Activated CD8-positive, alpha-beta T cell treated with anti-CD3 and anti-CD28 coated beads for 36 hours (primary cell): Measurements from ENCODE around the gene CNTNAP4. TPM values are rescaled to one million over a fixed set of nuclear protein-coding genes. Genes with fewer than 3 reads are reported as not detected.

Experiments
- ATAC-seq: fragments of 200-7000 bp; cut with Tn5 transposase; one replicate; pipeline ENCODE4 v1.10.0; 2021; ENCODE audit warnings: mild to moderate bottlenecking, moderate library complexity
- CTCF ChIA-PET: fragments of 350-600 bp; sonication (Branson Sonifier 250); formaldehyde crosslinking; loops from one replicate; lab custom pipeline; 2021; ENCODE audit warnings: antibody characterized with exemption; lab: Charles Lee
- POLR2A ChIA-PET: fragments of 350-600 bp; sonication (Branson Sonifier 250); formaldehyde crosslinking; loops from one replicate; lab custom pipeline; 2021; ENCODE audit warnings: antibody characterized with exemption; lab: Charles Lee
- DNase-seq: peaks from one replicate; pipeline ENCODE4 v3.0.0-alpha.2; 2020
- H3K27ac Mint-ChIP-seq: one replicate; pipeline ENCODE4 v1.8.0; 2021; ENCODE audit warnings: mild to moderate bottlenecking, mixed read lengths
- H3K27me3 Mint-ChIP-seq: one replicate; pipeline ENCODE4 v1.8.0; 2021; ENCODE audit warnings: mixed read lengths
- H3K36me3 Mint-ChIP-seq: one replicate; pipeline ENCODE4 v1.8.0; 2021; ENCODE audit warnings: low read depth, mixed read lengths
- H3K4me1 Mint-ChIP-seq: one replicate; pipeline ENCODE4 v1.8.0; 2021; ENCODE audit warnings: low read depth, mixed read lengths
- H3K4me3 Mint-ChIP-seq: one replicate; pipeline ENCODE4 v1.8.0; 2021; ENCODE audit warnings: mild to moderate bottlenecking, moderate library complexity, mixed read lengths
- H3K9me3 Mint-ChIP-seq: one replicate; pipeline ENCODE4 v1.8.0; 2021; ENCODE audit warnings: mixed read lengths
- CTCF ChIP-seq: fragments of 200-600 bp; IDR thresholded peaks from one replicate; pipeline ENCODE4 v1.8.0; 2022; ENCODE audit warnings: antibody characterized with exemption, mild to moderate bottlenecking
- intact Hi-C: fragments of 100-400 bp; cut with micrococcal nuclease; formaldehyde crosslinking; loops from one replicate; pipeline ENCODE4 v1.10.0; 2022
- total RNA-seq, 2 experiments: library from RNA; stranded (reverse); gene quantifications; one replicate each; pipeline ENCODE4 v1.2.3, GENCODE V29; 2021

Gene CNTNAP4
- total RNA-seq, 2 experiments from 2014 or later = not detected

- POLR2A ChIA-PET = no interaction called here
- H3K27me3 Mint-ChIP-seq = no peaks in the 10 kb centered on the region
- no peaks in the 10 kb centered on the region for H3K36me3 Mint-ChIP-seq
- CTCF ChIA-PET = interaction anchor here (1.0 kb wide), 1 partner anchor 16 kb away, joined by 3 read pairs; no protein-coding TSS in a partner anchor
- peaks cover 8% of the 10 kb centered on the region for H3K9me3 Mint-ChIP-seq
- H3K27ac Mint-ChIP-seq = no peak overlapping the region
- intact Hi-C loops = no loop called here
- TF ChIP-seq CTCF = no peak
- no peaks in the 10 kb centered on the region for H3K4me1 Mint-ChIP-seq
- ATAC-seq (no peak), DNase-seq (no peak)
- no peak overlapping the region for H3K4me3 Mint-ChIP-seq
These were observed 94.2 kb downstream of the CNTNAP4 start for GRCh38 chr16:76371441-76371840.

- Mint-ChIP-seq H3K27ac (no peak overlapping the region), H3K36me3 (no peaks in the 10 kb centered on the region), H3K27me3 (no peaks in the 10 kb centered on the region), H3K4me3 (no peak overlapping the region), H3K4me1 (no peaks in the 10 kb centered on the region), H3K9me3 (peaks cover 13% of the 10 kb centered on the region)
- DNase-seq = no peak
- intact Hi-C loops = no loop called here
- no peak for ATAC-seq
- POLR2A ChIA-PET = no interaction called here
- no peak for TF ChIP-seq CTCF
- CTCF ChIA-PET = no interaction called here
These were observed 96.8 kb downstream of the CNTNAP4 start for GRCh38 chr16:76373998-76374397.

GRCh38 chr16:76376988-76377387 lies 99.8 kb downstream of the CNTNAP4 start:
- Mint-ChIP-seq H3K27me3 (no peaks in the 10 kb centered on the region), H3K4me1 (no peaks in the 10 kb centered on the region), H3K9me3 (peaks cover 10% of the 10 kb centered on the region), H3K27ac (no peak overlapping the region), H3K4me3 (no peak overlapping the region), H3K36me3 (no peaks in the 10 kb centered on the region)
- TF ChIP-seq CTCF = no peak
- DNase-seq (no peak), ATAC-seq (no peak)
- intact Hi-C loops = no loop called here
- ChIA-PET POLR2A (no interaction called here), CTCF (no interaction called here)

GRCh38 chr16:76378020-76378419 lies 100.8 kb downstream of the CNTNAP4 start:
- Mint-ChIP-seq H3K27ac (no peak overlapping the region), H3K27me3 (no peaks in the 10 kb centered on the region), H3K9me3 (peaks cover 10% of the 10 kb centered on the region), H3K4me3 (no peak overlapping the region), H3K4me1 (no peaks in the 10 kb centered on the region), H3K36me3 (no peaks in the 10 kb centered on the region)
- intact Hi-C loops = no loop called here
- POLR2A ChIA-PET = no interaction called here
- no peak for TF ChIP-seq CTCF
- DNase-seq = no peak
- CTCF ChIA-PET = no interaction called here
- no peak for ATAC-seq

GRCh38 chr16:76381096-76381495 lies 103.9 kb downstream of the CNTNAP4 start:
- ChIA-PET CTCF (no interaction called here), POLR2A (no interaction called here)
- intact Hi-C loops = no loop called here
- H3K9me3 Mint-ChIP-seq = peaks cover 6% of the 10 kb centered on the region
- no peaks in the 10 kb centered on the region for H3K4me1 Mint-ChIP-seq
- H3K27me3 Mint-ChIP-seq = no peaks in the 10 kb centered on the region
- DNase-seq (no peak), ATAC-seq (no peak)
- H3K4me3 Mint-ChIP-seq = no peak overlapping the region
- no peaks in the 10 kb centered on the region for H3K36me3 Mint-ChIP-seq
- H3K27ac Mint-ChIP-seq = no peak overlapping the region
- TF ChIP-seq CTCF = no peak
